K562 (cell line): ENCODE results near the gene TOM1. TPM values are rescaled to one million over a fixed set of nuclear protein-coding genes. Genes with fewer than 3 reads are reported as not detected.

Experiments
- ATAC-seq: fragments of 200-7000 bp; cut with Tn5 transposase; 3 replicates; pipeline ENCODE4 v1.9.1; 2020; ENCODE audit warnings: moderate library complexity
- BruUV-seq: library from RNA; stranded (reverse); fragments of 400-500 nt; replicated peaks from 2 replicates; lab custom pipeline; 2021; lab: Mats Ljungman, UMichigan
- CTCF ChIA-PET: fragments of 300-600 bp; formaldehyde crosslinking; extraction: SDS; loops from one replicate; lab custom pipeline; 2021; ENCODE audit warnings: low intra/inter-chr PET ratio; lab: Yijun Ruan, JAX
- POLR2A ChIA-PET: fragments of 300-600, 350-650 bp; sonication (Branson Sonifier 250); formaldehyde crosslinking; extraction: SDS; loops from one replicate; lab custom pipeline; 2021; ENCODE audit warnings: antibody characterized with exemption, inconsistent platforms; lab: Yijun Ruan, JAX
- DNase-seq, 4 experiments: peaks; one replicate each; pipeline versions ENCODE4 v3.0.0 to v3.0.0-alpha.2; 2011 to 2018; ENCODE audit warnings: low spot score in 3 of 4, mixed read lengths in 3 of 4; ENCODE audit errors: extremely low read depth in 1 of 4
- FAIRE-seq: peaks from 2 replicates; lab custom pipeline; 2011; peaks lifted over from hg19 to GRCh38; lab: Jason Lieb, UNC
- H2AFZ ChIP-seq: 2 replicates; pipeline ENCODE4 v1.6.0; 2011; ENCODE audit warnings: low read depth, low read length, control low read depth, inconsistent platforms
- H3K27ac ChIP-seq: fragments of 200-600 bp; 3 replicates; pipeline ENCODE4 v1.8.0; 2011; ENCODE audit warnings: low read depth, mild to moderate bottlenecking, control low read depth, inconsistent platforms, low read length, moderate library complexity, mixed read lengths; ENCODE audit errors: extremely low read depth
- H3K27me3 ChIP-seq, 2 experiments: fragments of 300-600 bp in 1 of 2; 2 replicates in 1 of 2; 3 replicates in 1 of 2; pipeline versions ENCODE4 v1.6.0 to v1.8.0; 2011; ENCODE audit warnings: inconsistent platforms in 2 of 2, low read length in 2 of 2, mild to moderate bottlenecking in 1 of 2, mixed read lengths in 1 of 2, moderate library complexity in 1 of 2; ENCODE audit not compliant: control insufficient read depth in 2 of 2, insufficient read depth in 2 of 2
- H3K36me3 ChIP-seq: fragments of 300-600 bp; 3 replicates; pipeline ENCODE4 v1.8.0; 2011; ENCODE audit warnings: mild to moderate bottlenecking, low read length, inconsistent platforms; ENCODE audit not compliant: control insufficient read depth, insufficient read depth
- H3K4me1 ChIP-seq, 2 experiments: fragments of 200-600 bp in 1 of 2; replicated peaks in 1 of 2; 2 replicates in 1 of 2; 3 replicates in 1 of 2; pipeline versions ENCODE4 v1.5.1 to v1.8.0; 2011; ENCODE audit warnings: inconsistent platforms in 2 of 2, low read length in 2 of 2, mild to moderate bottlenecking in 1 of 2, mixed read lengths in 1 of 2, moderate library complexity in 1 of 2; ENCODE audit not compliant: control insufficient read depth in 2 of 2, insufficient read depth in 2 of 2
- H3K4me2 ChIP-seq: 2 replicates; pipeline ENCODE4 v1.6.1; 2011; ENCODE audit warnings: low read length, control low read depth, inconsistent platforms, mixed read lengths; ENCODE audit not compliant: insufficient read depth
- H3K4me3 ChIP-seq: fragments of 200-600 bp; sonication (generic), shearing (Covaris generic); 2 replicates; pipeline ENCODE4 v1.5.1; 2016; ENCODE audit warnings: control low read depth, inconsistent platforms
- H3K79me2 ChIP-seq: fragments of 200-600 bp; 3 replicates; pipeline ENCODE4 v1.8.0; 2011; ENCODE audit warnings: low read length, inconsistent platforms; ENCODE audit not compliant: control insufficient read depth, insufficient read depth
- H3K9ac ChIP-seq, 2 experiments: 2 replicates each; pipeline versions ENCODE4 v1.6.0 to v1.6.1; 2011; ENCODE audit warnings: low read depth in 2 of 2, low read length in 2 of 2, control low read depth in 1 of 2, inconsistent platforms in 1 of 2, mild to moderate bottlenecking in 1 of 2, mixed read lengths in 1 of 2; ENCODE audit not compliant: insufficient read depth in 1 of 2
- H3K9me1 ChIP-seq: one replicate; pipeline ENCODE4 v1.6.0; 2011; ENCODE audit warnings: inconsistent platforms, mild to moderate bottlenecking, low read length, moderate library complexity; ENCODE audit not compliant: control insufficient read depth, insufficient read depth
- H3K9me3 ChIP-seq: replicated peaks from 2 replicates; pipeline ENCODE4 v1.5.1; 2011; ENCODE audit warnings: low read depth, low read length, inconsistent platforms; ENCODE audit not compliant: control insufficient read depth, insufficient read depth
- H4K20me1 ChIP-seq: replicated peaks from 2 replicates; pipeline ENCODE4 v1.6.1; 2011; ENCODE audit warnings: low read length, inconsistent platforms, mixed read lengths; ENCODE audit not compliant: control insufficient read depth, insufficient read depth
- DACH1 ChIP-seq: fragments of 450-650 bp; IDR thresholded peaks from 2 replicates; pipeline ENCODE4 v1.6.1; 2018; ENCODE audit not compliant: partially characterized antibody
- EGR1 ChIP-seq: fragments of 450-650 bp; conservative IDR thresholded peaks from 2 replicates; pipeline ENCODE4 v1.6.1; 2017; ENCODE audit warnings: mild to moderate bottlenecking
- ELK1 ChIP-seq: sonication (generic); formaldehyde crosslinking; IDR thresholded peaks from 2 replicates; pipeline ENCODE4 v1.8.1; 2022; ENCODE audit warnings: missing genetic modification reagents
- KLF16 ChIP-seq: IDR thresholded peaks from 2 replicates; pipeline ENCODE4 v1.6.1; 2016; ENCODE audit warnings: antibody characterized with exemption
- LCOR ChIP-seq: sonication (generic); formaldehyde crosslinking; IDR thresholded peaks from 2 replicates; pipeline ENCODE4 v1.8.0; 2022; ENCODE audit warnings: mild to moderate bottlenecking, missing genetic modification reagents
- MBD1 ChIP-seq: fragments of 250-450 bp; sonication (Bioruptor Pico); IDR thresholded peaks from 2 replicates; pipeline ENCODE4 v1.8.0; 2022; ENCODE audit warnings: inconsistent platforms
- NFIX ChIP-seq: fragments of 250-450 bp; sonication (Bioruptor Pico); IDR thresholded peaks from 2 replicates; pipeline ENCODE4 v1.4.0; 2020; ENCODE audit warnings: low read depth, mild to moderate bottlenecking, moderate library complexity
- SNAPC5 ChIP-seq: fragments of 250-450 bp; sonication (Bioruptor Pico); IDR thresholded peaks from 2 replicates; pipeline ENCODE4 v1.8.0; 2021; ENCODE audit warnings: moderate library complexity, mild to moderate bottlenecking, inconsistent platforms
- TSHZ1 ChIP-seq: fragments of 250-450 bp; sonication (Bioruptor Pico); IDR thresholded peaks from 2 replicates; pipeline ENCODE4 v1.4.0; 2020; ENCODE audit warnings: mild to moderate bottlenecking, moderate library complexity
- ZFP30 ChIP-seq: fragments of 250-450 bp; sonication (Bioruptor Pico); IDR thresholded peaks from 2 replicates; pipeline ENCODE4 v1.8.0; 2022; ENCODE audit warnings: moderate library complexity, mild to moderate bottlenecking, inconsistent platforms, borderline replicate concordance
- ZKSCAN1 ChIP-seq: fragments of 150-350 bp; IDR thresholded peaks from 2 replicates; pipeline ENCODE4 v1.6.1; 2016; ENCODE audit warnings: low read depth, low read length
- ZNF253 ChIP-seq: fragments of 250-450 bp; sonication (Bioruptor Pico); conservative IDR thresholded peaks from 2 replicates; pipeline ENCODE4 v1.6.1; 2021; ENCODE audit warnings: mild to moderate bottlenecking
- ZNF75A ChIP-seq: fragments of 450-650 bp; formaldehyde crosslinking; IDR thresholded peaks from 2 replicates; pipeline ENCODE4 v1.4.0; 2020; ENCODE audit warnings: mild to moderate bottlenecking
- ZNF79 ChIP-seq: fragments of 250-450 bp; sonication (Bioruptor Pico); IDR thresholded peaks from 2 replicates; pipeline ENCODE4 v1.4.0; 2020; ENCODE audit warnings: low read depth, mild to moderate bottlenecking, moderate library complexity
- WGBS: fragments of 100-300 bp; shearing (Covaris generic); methylation state at CpG from one replicate; pipeline ENCODE4 v1.1.6; 2016; ENCODE audit warnings: low coverage, mixed read lengths; ENCODE audit not compliant: insufficient coverage; ENCODE audit errors: missing lambda C conversion rate; 5-methylcytosine and 5-hydroxymethylcytosine counted together
- in situ Hi-C: fragments of 300-500 bp; cut with MboI; formaldehyde crosslinking; loops from 4 replicates; pipeline ENCODE4 v1.15.0; 2018; ENCODE audit warnings: inconsistent platforms, mixed read lengths
- intact Hi-C: fragments of 100-400 bp; cut with micrococcal nuclease; formaldehyde crosslinking; loops from 2 replicates; pipeline ENCODE4 v1.14.2; 2022
- polyA plus RNA-seq, 8 experiments: library from polyadenylated mRNA; depleted of rRNA in 4 of 8; stranded (reverse) in 5 of 8; unstranded in 3 of 8; fragments of >200 nt; fragmentation: Nextera tagmentation in 2 of 8; fragmentation: Illumina TruSeq in 1 of 8; extraction: Ambion mirVana in 2 of 8; extraction: Trizol in 1 of 8; gene quantifications; 2 replicates each; pipeline versions ENCODE4 v1.2.1 to v1.2.3, GENCODE V29; 2011 to 2014; ENCODE audit warnings: inconsistent platforms in 1 of 8, missing spikeins in 1 of 8
- total RNA-seq, 7 experiments: library from RNA; depleted of rRNA in 6 of 7; stranded (reverse); fragments of >200 nt in 6 of 7; fragmentation: Illumina TruSeq in 2 of 7; extraction: Trizol in 2 of 7; gene quantifications; 2 replicates each; pipeline versions ENCODE4 v1.2.1 to v1.2.3, GENCODE V29; 2011 to 2021; ENCODE audit warnings: low replicate concordance in 1 of 7

TOM1 gene
- total and polyA plus RNA-seq, 9 of the 15 experiments (the other 6 are each of a cell fraction or from before 2014, with no cell fraction given) = 0.64 to 20.6 (median 12.0) TPM

GRCh38 chr22:35324067-35324466 lies 24.4 kb downstream of the TOM1 start (continued):
- TF ChIP-seq TSHZ1 (CRISPR knock-in tag) = no peak
- TF ChIP-seq ZFP30 = no peak
- no peak for TF ChIP-seq LCOR (CRISPR knock-in tag)
- no peak for TF ChIP-seq ZKSCAN1
- TF ChIP-seq ZNF253 = no peak
- TF ChIP-seq KLF16 = no peak

GRCh38 chr22:35324762-35325161 lies 25.1 kb downstream of the TOM1 start:
- Histone ChIP-seq H3K27ac (no peak overlapping the region), H3K36me3 (peaks cover 25% of the 10 kb centered on the region; the same call in 1 of the 3 replicates), H3K79me2 (no peaks in the 10 kb centered on the region), H3K9ac (no peak overlapping the region), H3K4me2 (no peak overlapping the region), H3K4me3 (no peak overlapping the region), H4K20me1 (no peaks in the 10 kb centered on the region), H3K9me1 (no peaks in the 10 kb centered on the region), H3K9me3 (no peaks in the 10 kb centered on the region), H3K4me1 (no peaks in the 10 kb centered on the region), H2AFZ (no peak overlapping the region), H3K27me3 (no peaks in the 10 kb centered on the region)
- ATAC-seq (no peak), FAIRE-seq (no peak), DNase-seq (no peak)
- POLR2A ChIA-PET = interaction anchor here (0.8 to 1.2 kb wide), 2 partner anchors 9 to 19 kb away, joined by 3 read pairs; no protein-coding TSS in a partner anchor
- WGBS = no CpG with 5 or more reads among the region's 4 CpGs
- BruUV-seq = no TSS peak
- CTCF ChIA-PET = no interaction called here
- intact Hi-C loops = no loop called here
- in situ Hi-C loops = no loop called here
- TF ChIP-seq DACH1 (no peak), ZNF75A (CRISPR knock-in tag) (no peak), EGR1 (no peak), SNAPC5 (no peak), ZNF79 (CRISPR knock-in tag) (no peak), MBD1 (no peak), NFIX (CRISPR knock-in tag) (no peak), ELK1 (CRISPR knock-in tag) (no peak)
